ENCODE measurements around the gene THSD8. TPM values are rescaled to one million over a fixed set of nuclear protein-coding genes. Genes with fewer than 3 reads are reported as not detected.
A peak's percentile ranks its signal among the peaks of the same experiment; 100 is the strongest.

THSD8 gene
- total and polyA plus RNA-seq, 5 donors, result 2.2 to 3.6 (median 2.8) TPM

DNA sequence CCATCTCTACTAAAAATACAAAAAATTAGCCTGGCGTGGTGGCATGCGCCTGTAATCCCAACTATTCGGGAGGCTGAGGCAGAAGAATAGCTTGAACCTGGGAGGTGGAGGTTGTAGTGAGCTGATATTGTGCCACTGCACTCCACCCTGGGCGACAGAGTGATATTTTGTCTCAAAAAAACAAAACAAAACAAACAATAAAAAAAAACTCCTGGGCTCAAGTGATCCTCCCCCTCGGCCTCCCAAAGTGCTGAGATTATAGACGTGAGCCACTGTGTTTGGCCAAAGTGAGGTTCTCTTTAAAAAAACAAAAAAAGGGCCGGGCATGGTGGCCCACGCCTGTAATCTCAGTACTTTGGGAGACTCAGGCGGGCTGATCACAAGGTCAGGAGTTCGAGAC is 14.4 kb upstream of the THSD8 start:
- ATAC-seq (no peak), DNase-seq (no peak)
- Histone ChIP-seq H3K4me3 (ENCODE audit: low read length) (no peak overlapping the region), H3K27ac (ENCODE audit: low read length) (no peak overlapping the region), H3K27me3 (ENCODE audit: control insufficient read depth, insufficient read depth) (no peaks in the 10 kb centered on the region), H3K4me1 (ENCODE audit: control insufficient read depth, insufficient read depth, low read length) (peaks cover 5% of the 10 kb centered on the region), H3K9me3 (ENCODE audit: control insufficient read depth, low read length) (no peaks in the 10 kb centered on the region)
- 68% methylated on average over 10 of the region's 10 CpGs for WGBS
- intact Hi-C loops (cut with DNase I), result no loop called here

DNA sequence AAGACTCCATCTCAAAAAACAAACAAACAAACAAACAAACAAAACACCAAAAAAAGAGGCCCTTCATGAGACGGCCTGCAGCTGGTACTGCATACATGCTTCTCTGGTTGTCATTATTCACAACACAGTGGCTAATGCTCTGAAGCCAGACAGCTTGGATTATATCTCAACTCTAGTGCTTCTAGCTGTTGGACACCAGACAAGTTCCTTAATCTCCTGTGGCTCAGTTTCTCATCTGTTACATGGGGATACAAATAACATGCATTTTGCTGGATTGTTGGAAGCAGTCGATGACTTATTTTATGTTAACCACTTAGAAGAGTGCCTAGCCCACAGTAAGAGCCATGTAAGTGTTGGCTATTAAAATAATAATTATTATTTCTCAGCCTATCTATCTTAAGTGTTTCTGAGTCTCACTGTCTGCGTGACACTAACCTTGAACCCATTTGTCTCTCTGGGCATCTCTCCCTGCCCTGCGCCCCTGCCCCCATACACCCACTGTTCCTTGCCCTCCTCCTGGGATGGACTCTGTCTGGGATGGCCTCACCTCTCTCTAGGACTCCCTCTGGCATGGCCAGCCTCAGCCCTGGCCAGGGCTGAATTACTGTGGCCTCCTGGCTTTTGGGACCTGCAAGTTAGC is 13.7 kb upstream of the THSD8 start:
- H3K4me1 ChIP-seq (ENCODE audit: control insufficient read depth, insufficient read depth, low read length), result peaks cover 5% of the 10 kb centered on the region
- H3K9me3 ChIP-seq (ENCODE audit: control insufficient read depth, low read length), result no peaks in the 10 kb centered on the region
- DNase-seq (no peak), ATAC-seq (no peak)
- no peaks in the 10 kb centered on the region for H3K27me3 ChIP-seq (ENCODE audit: control insufficient read depth, insufficient read depth)
- peak overlapping the region; percentile 98 for H3K27ac ChIP-seq (ENCODE audit: low read length)
- no peak overlapping the region for H3K4me3 ChIP-seq (ENCODE audit: low read length)
- WGBS, result 41% methylated on average over 4 of the region's 4 CpGs
- intact Hi-C loops (cut with DNase I), result no loop called here

DNA sequence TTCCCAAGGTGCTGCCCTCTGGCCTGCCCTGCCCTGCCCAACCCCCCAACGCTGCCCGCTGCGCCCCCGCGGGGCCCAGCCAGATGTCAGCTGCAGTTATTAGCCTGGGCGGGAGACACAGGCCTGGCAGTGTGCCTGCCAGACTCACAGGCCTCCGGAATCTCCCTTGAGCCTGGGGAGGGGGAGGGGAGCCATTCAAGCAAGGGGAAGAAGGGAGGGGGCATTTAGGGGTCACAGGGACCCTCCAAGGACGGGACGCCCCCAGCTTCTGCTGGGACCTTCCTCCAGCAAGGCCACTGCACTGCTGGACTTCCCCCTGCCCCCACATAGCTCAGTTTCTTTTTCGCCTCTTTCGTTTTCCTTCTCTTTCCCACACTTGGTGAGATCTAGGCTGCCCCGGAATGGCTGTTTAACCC is 13.2 kb upstream of the THSD8 start:
- no peak for ATAC-seq
- H3K4me3 ChIP-seq (ENCODE audit: low read length), result peak overlapping the region; percentile 8
- peak overlapping the region; percentile 98 for H3K27ac ChIP-seq (ENCODE audit: low read length)
- peaks cover 5% of the 10 kb centered on the region for H3K4me1 ChIP-seq (ENCODE audit: control insufficient read depth, insufficient read depth, low read length)
- H3K27me3 ChIP-seq (ENCODE audit: control insufficient read depth, insufficient read depth), result no peaks in the 10 kb centered on the region
- H3K9me3 ChIP-seq (ENCODE audit: control insufficient read depth, low read length), result no peaks in the 10 kb centered on the region
- intact Hi-C loops (cut with DNase I), result no loop called here
- WGBS, result 2% methylated on average over 12 of the region's 12 CpGs
- DNase-seq, result peak; percentile 89 to 96 (median 94)

DNA sequence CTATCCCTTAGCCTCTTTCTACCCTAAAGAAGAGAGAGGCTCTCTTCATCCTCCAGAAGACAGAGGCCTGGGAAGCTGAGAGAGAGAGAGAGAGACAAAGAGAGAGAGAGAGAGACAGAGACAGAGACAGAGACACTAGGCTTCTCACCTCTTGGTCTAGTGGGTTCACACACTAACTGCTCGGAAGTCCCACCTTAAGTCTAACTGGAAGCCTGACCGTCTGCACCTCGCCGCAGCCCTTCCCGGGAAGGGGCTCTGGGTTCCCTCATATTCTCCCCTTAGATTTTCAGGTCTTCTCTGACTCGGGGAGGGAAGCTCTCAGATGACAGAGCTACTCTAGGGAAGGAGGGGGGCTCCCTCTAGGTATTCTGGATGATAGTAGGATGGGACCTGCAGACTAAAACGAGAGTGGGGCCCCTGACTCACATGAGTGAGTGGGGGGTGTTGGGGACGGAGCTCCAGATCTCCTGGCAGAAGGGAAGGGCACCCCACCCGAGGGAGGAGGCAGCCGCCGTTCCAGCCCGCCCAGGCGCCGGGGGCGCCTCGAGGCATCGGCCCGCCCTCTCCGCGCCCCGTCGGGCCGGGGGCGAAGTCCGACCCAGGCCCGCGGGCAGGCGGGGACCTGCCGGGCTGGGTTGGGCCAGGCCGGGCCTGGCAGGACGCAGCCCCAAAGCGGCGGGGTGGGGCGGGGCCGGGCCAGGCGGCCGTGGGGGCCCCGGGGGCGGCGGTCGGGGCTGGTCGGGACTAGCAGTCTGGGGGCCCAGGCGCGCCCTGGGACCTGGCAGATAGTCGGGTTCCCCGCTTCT is 12.6 kb upstream of the THSD8 start:
- ATAC-seq, result no peak
- peak overlapping the region; percentile 49 for H3K4me3 ChIP-seq (ENCODE audit: low read length)
- intact Hi-C loops (cut with DNase I), result no loop called here
- no peaks in the 10 kb centered on the region for H3K9me3 ChIP-seq (ENCODE audit: control insufficient read depth, low read length)
- 2% methylated on average over 46 of the region's 46 CpGs for WGBS
- H3K27ac ChIP-seq (ENCODE audit: low read length), result peak overlapping the region; percentile 98
- H3K4me1 ChIP-seq (ENCODE audit: control insufficient read depth, insufficient read depth, low read length), result peaks cover 4% of the 10 kb centered on the region
- no peaks in the 10 kb centered on the region for H3K27me3 ChIP-seq (ENCODE audit: control insufficient read depth, insufficient read depth)
- no peak for DNase-seq

DNA sequence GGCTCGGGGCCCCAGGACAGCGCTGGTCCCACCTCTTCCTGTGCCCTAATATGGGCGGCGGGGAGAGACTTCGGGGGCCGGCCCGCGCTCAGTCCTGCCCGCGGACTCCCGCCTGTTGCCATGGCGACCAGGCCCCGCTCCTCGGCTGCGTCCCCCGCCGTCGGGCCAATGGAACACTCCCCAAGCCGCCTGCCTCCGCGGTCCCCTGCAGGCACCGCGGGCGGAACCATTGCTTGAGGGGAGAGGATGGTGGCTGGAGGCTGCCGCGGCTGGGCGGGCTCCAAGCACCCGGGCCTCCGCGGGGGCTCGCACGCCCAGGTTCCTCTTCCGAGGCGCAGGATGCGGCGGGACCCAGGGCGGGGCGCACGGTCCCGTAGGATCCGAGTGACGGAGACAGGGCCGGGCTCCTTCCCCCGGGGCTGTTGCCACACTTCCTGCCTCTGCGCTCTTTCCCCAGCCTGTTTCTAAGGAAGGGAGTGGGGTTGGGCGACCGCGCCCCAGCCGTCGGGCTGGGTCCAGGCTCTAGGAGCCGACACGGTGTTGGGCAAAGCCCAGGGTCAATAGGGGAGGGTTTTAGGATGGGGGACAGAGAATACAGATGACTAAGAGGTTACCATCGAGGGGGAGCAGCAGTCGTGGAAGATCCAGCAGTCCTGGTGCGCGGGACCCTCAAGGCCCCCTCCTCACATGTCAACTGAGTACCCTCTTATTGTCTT is 11.8 kb upstream of the THSD8 start:
- Histone ChIP-seq H3K9me3 (ENCODE audit: control insufficient read depth, low read length) (no peaks in the 10 kb centered on the region), H3K27me3 (ENCODE audit: control insufficient read depth, insufficient read depth) (no peaks in the 10 kb centered on the region), H3K4me3 (ENCODE audit: low read length) (peak overlapping the region; percentile 49), H3K27ac (ENCODE audit: low read length) (peak overlapping the region; percentile 98), H3K4me1 (ENCODE audit: control insufficient read depth, insufficient read depth, low read length) (peaks cover 3% of the 10 kb centered on the region)
- intact Hi-C loops (cut with DNase I), result no loop called here
- ATAC-seq (peak; percentile 67 to 70), DNase-seq (peak; percentile 99)
- WGBS, result under 1% methylated on average over 56 of the region's 56 CpGs

DNA sequence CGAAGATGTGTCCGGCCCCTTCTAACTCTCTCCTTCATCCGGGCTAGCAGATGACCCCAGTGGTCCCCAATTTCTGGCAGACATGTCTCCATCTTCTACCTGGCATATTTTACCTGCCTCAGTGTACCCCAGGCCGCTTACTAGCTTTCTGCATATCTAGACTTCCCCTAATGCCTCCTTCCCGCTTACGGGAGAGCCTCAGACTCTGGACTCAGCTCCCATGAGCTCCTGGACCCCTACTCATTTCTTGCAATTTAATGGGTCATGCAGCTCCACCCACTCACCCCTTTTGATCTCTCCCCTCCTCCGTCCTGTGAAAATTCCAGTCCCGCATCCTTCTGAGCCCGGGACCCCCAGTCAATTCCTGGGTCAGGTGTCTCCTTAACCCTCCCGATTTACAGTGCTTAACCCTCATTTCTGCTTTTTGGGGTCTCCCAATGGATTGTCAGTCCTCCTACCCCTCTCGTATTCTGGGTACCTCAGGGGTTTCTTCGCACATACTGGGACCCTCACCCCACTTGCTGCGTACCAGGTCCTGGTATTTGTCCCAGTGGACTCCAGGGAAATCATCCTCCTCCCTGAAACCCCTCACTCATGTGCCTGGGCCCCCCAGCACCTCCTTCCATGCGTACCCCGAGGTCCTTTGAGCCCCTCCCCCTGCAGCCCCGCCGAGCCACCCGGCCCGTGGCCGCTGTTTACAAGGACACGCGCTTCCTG is 11.1 kb upstream of the THSD8 start:
- no peaks in the 10 kb centered on the region for H3K9me3 ChIP-seq (ENCODE audit: control insufficient read depth, low read length)
- H3K27me3 ChIP-seq (ENCODE audit: control insufficient read depth, insufficient read depth), result no peaks in the 10 kb centered on the region
- WGBS, result 2% methylated on average over 22 of the region's 22 CpGs
- H3K27ac ChIP-seq (ENCODE audit: low read length), result peak overlapping the region; percentile 98
- peaks cover 3% of the 10 kb centered on the region for H3K4me1 ChIP-seq (ENCODE audit: control insufficient read depth, insufficient read depth, low read length)
- DNase-seq (peak in 1 of 3 donors; percentile 28), ATAC-seq (no peak)
- intact Hi-C loops (cut with DNase I), result no loop called here
- H3K4me3 ChIP-seq (ENCODE audit: low read length), result peak overlapping the region; percentile 41

DNA sequence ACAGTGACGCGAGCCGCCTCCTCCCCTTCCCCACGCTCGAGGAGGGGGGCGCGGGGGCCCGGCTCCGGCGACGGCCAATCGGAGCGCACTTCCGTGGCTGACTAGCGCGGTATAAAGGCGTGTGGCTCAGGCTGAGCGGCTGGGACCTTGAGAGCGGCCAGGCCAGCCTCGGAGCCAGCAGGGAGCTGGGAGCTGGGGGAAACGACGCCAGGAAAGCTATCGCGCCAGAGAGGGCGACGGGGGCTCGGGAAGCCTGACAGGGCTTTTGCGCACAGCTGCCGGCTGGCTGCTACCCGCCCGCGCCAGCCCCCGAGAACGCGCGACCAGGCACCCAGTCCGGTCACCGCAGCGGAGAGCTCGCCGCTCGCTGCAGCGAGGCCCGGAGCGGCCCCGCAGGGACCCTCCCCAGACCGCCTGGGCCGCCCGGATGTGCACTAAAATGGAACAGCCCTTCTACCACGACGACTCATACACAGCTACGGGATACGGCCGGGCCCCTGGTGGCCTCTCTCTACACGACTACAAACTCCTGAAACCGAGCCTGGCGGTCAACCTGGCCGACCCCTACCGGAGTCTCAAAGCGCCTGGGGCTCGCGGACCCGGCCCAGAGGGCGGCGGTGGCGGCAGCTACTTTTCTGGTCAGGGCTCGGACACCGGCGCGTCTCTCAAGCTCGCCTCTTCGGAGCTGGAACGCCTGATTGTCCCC is 10.4 kb upstream of the THSD8 start, which contains the start of gene JUNB:
JUNB (plus strand) TSS at position 142 of the 706 bp plus-strand sequence; CDS start at position 428, 286 bp downstream.
- intact Hi-C loops (cut with DNase I), result no loop called here
- peaks cover 3% of the 10 kb centered on the region for H3K4me1 ChIP-seq (ENCODE audit: control insufficient read depth, insufficient read depth, low read length)

DNA sequence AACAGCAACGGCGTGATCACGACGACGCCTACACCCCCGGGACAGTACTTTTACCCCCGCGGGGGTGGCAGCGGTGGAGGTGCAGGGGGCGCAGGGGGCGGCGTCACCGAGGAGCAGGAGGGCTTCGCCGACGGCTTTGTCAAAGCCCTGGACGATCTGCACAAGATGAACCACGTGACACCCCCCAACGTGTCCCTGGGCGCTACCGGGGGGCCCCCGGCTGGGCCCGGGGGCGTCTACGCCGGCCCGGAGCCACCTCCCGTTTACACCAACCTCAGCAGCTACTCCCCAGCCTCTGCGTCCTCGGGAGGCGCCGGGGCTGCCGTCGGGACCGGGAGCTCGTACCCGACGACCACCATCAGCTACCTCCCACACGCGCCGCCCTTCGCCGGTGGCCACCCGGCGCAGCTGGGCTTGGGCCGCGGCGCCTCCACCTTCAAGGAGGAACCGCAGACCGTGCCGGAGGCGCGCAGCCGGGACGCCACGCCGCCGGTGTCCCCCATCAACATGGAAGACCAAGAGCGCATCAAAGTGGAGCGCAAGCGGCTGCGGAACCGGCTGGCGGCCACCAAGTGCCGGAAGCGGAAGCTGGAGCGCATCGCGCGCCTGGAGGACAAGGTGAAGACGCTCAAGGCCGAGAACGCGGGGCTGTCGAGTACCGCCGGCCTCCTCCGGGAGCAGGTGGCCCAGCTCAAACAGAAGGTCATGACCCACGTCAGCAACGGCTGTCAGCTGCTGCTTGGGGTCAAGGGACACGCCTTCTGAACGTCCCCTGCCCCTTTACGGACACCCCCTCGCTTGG is 9.6 kb upstream of the THSD8 start:
- Histone ChIP-seq H3K27ac (ENCODE audit: low read length) (peak overlapping the region; percentile 92), H3K9me3 (ENCODE audit: control insufficient read depth, low read length) (no peaks in the 10 kb centered on the region), H3K4me1 (ENCODE audit: control insufficient read depth, insufficient read depth, low read length) (peaks cover 3% of the 10 kb centered on the region), H3K4me3 (ENCODE audit: low read length) (peak overlapping the region; percentile 82), H3K27me3 (ENCODE audit: control insufficient read depth, insufficient read depth) (no peaks in the 10 kb centered on the region)
- DNase-seq, result peak; percentile 75 to 90 (median 89)
- no peak for ATAC-seq
- under 1% methylated on average over 84 of the region's 84 CpGs for WGBS
- intact Hi-C loops (cut with DNase I), result no loop called here

More for the DNA sequence above, 10.4 kb upstream of the THSD8 start, which contains the start of gene JUNB:
- no peaks in the 10 kb centered on the region for H3K9me3 ChIP-seq (ENCODE audit: control insufficient read depth, low read length)
- under 1% methylated on average over 73 of the region's 73 CpGs for WGBS
- H3K4me3 ChIP-seq (ENCODE audit: low read length), result peak within 1 kb of the TSS; percentile 82
- no peaks in the 10 kb centered on the region for H3K27me3 ChIP-seq (ENCODE audit: control insufficient read depth, insufficient read depth)
- DNase-seq, result peak; percentile 99
- peak within 1 kb of the TSS; percentile 98 for H3K27ac ChIP-seq (ENCODE audit: low read length)
- ATAC-seq, result peak; percentile 67 to 74

DNA sequence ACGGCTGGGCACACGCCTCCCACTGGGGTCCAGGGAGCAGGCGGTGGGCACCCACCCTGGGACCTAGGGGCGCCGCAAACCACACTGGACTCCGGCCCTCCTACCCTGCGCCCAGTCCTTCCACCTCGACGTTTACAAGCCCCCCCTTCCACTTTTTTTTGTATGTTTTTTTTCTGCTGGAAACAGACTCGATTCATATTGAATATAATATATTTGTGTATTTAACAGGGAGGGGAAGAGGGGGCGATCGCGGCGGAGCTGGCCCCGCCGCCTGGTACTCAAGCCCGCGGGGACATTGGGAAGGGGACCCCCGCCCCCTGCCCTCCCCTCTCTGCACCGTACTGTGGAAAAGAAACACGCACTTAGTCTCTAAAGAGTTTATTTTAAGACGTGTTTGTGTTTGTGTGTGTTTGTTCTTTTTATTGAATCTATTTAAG is 9.0 kb upstream of the THSD8 start:
- Histone ChIP-seq H3K4me1 (ENCODE audit: control insufficient read depth, insufficient read depth, low read length) (peaks cover 3% of the 10 kb centered on the region), H3K9me3 (ENCODE audit: control insufficient read depth, low read length) (no peaks in the 10 kb centered on the region), H3K27me3 (ENCODE audit: control insufficient read depth, insufficient read depth) (no peaks in the 10 kb centered on the region), H3K4me3 (ENCODE audit: low read length) (peak overlapping the region; percentile 82), H3K27ac (ENCODE audit: low read length) (peak overlapping the region; percentile 92)
- ATAC-seq, result no peak
- DNase-seq, result no peak
- intact Hi-C loops (cut with DNase I), result no loop called here
- under 1% methylated on average over 22 of the region's 22 CpGs for WGBS

Data from right cardiac atrium (tissue), 5 donors.